Activated CD8-positive, alpha-beta memory T cell treated with anti-CD3 and anti-CD28 coated beads for 48 hours (primary cell): Measurements from ENCODE around the gene SMPD1.
"Not testable (repeated sequence)": the region's sequence is repeated elsewhere in the genome, so short reads cannot be mapped to it uniquely, and the experiment has no call there.

Experiments used
- DNase-seq, 3 experiments: peaks; one replicate each; pipeline ENCODE4 v3.0.0-alpha.2; 2020; ENCODE audit warnings: low read depth in 2 of 3, low spot score in 2 of 3

The SMPD1 gene

DNA sequence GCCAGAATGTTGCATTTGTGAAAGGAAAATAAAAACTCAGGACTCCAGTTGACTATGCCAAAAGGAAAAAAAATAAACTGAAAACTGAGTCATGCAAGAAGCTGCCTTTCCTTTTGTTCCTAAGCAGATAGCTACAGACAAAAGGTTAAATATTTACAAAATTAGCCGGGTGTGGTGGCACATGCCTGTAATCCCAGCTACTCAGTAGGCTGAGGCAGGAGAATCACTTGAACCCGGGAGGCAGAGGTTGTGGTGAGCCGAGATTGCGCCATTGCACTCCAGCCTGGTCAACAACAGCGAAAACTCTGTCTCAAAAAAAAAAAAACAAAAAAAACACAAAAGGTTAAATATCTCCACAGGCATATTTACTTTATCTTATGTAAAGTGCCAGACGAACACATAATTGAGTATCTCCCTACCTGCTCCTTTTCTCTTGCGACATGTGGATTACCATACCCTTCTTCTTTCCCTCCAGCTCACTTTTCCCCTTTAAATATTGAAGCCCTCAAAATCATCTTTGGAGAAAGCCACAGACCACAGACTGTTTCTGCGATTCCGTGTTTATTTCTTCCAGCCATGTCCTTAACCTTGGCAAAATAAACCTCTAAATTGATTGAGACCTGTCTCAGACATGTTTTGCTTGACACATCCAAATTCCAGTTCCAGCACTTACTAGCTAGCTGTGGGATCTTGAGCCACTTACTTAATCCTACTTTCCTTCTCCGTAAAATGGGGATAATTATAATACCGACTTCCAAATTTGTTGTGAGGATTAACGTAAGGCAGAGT lies 2.3 kb upstream of the SMPD1 start:
- no peak for DNase-seq

DNA sequence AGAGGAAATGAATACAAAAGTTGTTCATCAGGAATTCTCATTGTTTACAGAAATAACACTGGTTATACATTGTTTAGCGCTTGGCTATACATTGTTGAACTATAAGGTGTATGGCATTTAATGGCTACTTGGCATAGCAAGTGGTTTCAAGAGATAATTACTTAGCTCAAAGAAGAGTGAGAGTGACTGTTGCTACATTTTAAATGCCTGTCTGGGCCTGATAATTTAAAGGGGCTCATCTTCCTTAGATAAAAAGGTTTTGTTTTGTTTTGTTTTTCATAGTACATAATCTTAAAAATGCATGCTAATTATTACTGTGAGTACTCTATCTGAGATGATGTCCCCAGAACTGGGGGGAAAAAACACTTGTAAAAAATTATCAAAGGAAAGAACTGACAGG lies 1.5 kb upstream of the SMPD1 start:
- no peak for DNase-seq

DNA sequence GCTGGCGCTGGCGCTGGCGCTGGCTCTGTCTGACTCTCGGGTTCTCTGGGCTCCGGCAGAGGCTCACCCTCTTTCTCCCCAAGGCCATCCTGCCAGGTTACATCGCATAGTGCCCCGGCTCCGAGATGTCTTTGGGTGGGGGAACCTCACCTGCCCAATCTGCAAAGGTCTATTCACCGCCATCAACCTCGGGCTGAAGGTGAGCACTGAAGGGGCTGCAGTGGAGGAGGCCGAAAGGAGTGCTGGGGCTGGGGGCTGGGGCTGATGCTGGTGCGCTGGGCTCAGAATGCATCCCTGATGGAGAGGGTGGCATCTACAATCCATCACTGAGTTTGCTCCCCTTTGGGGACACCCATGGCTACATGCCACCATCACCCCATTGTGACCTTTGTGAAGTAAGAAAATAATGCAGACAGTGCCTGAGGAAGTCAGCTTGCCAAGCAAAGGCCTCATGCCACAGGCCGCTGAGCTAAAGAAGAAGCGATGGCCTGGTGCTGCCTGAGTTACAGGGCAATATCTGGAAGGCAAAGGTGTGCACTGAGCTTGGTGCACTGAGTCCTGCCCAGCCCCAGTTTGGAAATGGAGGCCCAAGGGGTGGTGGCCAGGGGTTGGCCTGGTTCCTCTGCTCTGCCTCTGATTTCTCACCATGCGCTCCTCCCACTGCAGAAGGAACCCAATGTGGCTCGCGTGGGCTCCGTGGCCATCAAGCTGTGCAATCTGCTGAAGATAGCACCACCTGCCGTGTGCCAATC lies 620 bp downstream of the SMPD1 start:
- DNase-seq, result no peak

DNA sequence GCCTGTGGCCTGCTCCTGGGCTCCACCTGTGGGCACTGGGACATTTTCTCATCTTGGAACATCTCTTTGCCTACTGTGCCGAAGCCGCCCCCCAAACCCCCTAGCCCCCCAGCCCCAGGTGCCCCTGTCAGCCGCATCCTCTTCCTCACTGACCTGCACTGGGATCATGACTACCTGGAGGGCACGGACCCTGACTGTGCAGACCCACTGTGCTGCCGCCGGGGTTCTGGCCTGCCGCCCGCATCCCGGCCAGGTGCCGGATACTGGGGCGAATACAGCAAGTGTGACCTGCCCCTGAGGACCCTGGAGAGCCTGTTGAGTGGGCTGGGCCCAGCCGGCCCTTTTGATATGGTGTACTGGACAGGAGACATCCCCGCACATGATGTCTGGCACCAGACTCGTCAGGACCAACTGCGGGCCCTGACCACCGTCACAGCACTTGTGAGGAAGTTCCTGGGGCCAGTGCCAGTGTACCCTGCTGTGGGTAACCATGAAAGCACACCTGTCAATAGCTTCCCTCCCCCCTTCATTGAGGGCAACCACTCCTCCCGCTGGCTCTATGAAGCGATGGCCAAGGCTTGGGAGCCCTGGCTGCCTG lies 1.4 kb downstream of the SMPD1 start:
- DNase-seq, result no peak

DNA sequence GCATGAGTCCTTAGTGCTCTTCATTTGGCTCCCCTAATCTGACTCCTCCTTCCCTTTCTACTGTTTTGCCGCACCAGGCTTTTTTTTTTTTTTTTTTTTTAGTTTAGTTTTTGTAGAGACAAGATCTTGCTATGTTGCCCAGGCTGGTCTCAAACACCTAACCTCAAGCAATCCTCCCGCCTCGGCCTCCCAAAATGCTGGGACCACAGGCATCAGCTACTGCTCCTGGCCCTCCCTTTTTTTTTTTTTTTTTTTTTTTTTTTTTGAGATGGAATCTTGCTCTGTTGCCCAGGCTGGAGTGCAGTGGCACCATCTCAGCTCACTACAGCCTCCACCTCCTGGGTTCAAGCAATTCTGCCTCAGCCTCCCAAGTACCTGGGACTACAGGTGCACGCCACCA lies 2.0 kb downstream of the SMPD1 start:
- DNase-seq, result not testable (repeated sequence)

DNA sequence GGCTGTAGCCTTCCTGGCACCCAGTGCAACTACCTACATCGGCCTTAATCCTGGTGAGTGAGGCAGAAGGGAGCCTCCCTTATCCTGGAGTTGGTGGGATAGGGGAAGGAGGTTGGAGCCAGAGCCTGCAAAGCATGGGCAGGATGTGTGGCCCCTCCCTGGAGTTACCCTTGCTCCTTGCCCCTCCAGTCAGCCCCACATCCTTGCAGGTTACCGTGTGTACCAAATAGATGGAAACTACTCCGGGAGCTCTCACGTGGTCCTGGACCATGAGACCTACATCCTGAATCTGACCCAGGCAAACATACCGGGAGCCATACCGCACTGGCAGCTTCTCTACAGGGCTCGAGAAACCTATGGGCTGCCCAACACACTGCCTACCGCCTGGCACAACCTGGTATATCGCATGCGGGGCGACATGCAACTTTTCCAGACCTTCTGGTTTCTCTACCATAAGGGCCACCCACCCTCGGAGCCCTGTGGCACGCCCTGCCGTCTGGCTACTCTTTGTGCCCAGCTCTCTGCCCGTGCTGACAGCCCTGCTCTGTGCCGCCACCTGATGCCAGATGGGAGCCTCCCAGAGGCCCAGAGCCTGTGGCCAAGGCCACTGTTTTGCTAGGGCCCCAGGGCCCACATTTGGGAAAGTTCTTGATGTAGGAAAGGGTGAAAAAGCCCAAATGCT lies 3.9 kb downstream of the SMPD1 start:
- DNase-seq, result no peak

DNA sequence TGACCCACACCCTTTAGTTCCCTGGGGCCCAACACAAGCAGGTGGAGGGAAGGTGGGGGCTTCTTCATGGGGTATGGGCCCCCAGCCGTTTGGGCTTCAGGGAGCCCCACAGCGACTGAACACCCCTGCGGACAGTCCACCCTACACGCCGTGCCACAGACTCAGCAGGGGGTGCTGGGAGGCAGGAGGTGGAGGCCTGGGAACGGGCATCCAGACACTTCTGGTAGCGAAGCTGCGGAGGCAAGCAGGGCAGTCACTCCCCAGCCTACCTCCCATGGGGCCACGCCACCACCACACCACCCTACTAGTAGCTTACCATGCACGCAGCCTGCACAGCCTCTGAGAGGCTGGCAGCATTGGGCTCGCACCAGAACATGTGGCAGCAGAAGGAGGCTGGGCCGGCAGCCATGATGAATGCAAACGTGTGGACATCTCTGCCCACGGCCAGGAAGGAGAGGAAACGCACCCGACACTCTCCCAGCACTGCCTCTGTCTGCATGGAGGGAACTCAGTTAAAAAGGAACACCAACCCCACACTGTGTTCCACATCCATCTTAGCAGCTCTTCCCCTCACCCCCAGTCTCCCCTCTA lies 5.3 kb downstream of the SMPD1 start:
- DNase-seq, result no peak

DNA sequence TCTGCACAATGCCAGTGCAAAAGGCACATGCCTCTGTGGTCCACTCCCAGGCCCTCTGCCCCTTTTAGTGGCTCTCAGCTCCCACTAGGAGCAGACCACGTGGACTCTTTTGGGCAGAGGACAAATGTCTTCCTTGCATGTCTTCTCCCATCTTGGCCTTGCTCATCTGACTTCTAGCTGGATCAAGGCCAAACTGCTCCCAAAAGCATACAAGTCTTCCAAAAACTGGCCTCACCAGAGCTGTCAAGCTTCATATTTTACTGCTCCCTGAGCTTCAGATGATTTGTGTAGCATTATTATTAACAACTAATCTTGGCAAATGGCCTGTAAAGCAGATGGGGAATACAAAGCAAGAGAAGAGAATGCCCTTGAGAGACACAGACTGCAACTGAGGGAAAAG lies 6.9 kb downstream of the SMPD1 start:
- no peak for DNase-seq

DNA sequence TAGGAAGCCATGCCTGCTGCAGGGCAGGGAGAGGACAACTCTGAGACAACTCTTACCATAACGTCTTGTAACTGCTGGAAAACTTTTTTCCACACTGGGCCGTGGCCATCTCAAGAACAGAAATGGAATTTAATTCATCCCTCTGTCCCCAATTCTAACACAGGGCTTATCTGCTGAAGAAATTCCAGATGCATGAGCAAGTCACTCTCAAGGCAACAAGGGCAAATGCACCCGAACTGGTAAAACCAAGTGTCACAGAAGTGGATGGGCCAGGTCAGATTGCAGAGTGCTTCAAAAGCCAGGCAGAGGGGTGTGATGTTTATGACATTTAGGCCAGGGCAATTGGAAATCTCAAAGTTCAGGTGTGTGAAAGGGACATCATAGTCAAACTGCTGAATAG lies 7.4 kb downstream of the SMPD1 start:
- no peak for DNase-seq

DNA sequence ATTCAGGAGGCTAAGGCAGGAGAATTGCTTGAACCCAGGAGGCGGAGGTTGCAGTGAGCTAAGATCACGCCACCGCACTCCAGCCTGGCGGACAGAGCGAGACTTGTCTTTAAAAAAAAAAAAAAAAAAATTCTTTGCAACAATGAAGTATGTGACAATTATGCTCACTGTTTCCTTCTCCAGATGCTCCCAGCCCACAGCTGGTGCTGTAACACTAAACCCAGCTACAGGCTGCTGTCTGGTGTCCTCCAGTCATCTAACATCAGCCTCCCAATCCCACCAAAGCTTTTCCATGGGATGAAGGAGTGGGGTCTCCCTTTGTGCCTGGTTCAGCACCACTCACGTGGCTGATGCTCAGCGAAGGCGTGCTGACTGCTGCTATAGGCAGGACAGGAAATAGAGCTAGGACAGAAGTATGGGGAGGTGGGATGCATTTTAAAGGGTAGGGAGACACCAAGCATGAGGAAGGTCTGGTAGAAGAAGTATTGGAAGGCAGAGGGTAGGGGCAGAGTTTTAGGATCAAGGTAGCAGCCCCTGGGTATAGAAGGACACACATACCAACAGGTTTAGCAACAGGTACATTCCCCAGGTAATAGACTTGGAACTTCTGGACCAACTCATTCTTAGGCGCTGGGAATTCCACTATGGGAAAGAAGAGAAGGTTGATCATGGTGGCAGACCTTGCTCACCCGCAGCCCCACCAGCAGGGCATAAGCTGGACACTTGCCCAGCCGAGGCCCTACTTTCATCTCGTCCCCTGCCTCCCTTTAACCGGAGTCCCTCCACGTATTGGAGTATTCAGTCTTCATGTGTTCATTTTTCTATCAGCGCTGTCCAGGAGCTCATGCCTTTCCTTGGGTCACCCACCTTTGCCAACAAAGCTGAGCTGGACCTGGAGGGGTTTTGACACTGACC lies 10.4 kb downstream of the SMPD1 start:
- DNase-seq, result no peak

DNA sequence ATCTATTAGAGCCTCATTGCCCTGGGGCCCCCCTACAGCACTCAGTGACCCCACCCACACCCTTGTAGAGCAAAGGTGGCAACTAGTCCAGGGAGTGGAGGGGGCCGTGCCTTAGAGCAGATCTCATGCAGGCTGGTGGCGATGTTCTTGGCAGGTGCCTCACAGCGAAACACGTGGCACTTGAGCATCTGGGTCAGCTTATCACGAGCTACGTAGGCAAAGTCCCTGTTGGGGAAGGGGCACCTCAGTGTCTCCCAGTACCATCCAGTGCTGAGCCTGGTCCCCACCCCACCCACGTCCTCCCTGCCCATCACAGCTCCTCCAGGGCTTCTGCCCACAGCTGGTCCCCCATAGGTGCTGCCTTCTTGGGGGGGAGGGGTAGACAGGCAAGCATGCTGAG lies 11.2 kb downstream of the SMPD1 start:
- no peak for DNase-seq

DNA sequence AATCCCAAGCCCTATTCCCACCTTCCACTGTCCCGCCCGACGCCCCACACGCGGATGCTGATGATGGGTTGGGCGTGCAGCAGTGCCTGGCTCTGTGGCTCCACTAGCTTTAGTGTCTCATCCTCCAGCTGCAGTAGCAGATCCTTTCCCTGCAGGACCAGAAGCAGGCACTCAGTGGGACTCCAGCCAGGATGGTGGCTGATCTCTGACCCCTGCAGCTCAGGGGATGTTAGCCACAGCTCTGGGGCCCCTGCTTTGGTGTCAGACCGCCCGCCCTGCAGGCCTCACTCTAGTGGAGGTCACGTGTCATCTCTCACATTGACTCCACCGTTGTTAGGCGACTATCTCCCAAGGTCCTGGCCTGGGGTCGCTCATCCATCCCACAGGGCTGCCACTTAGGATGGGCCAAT lies 11.8 kb downstream of the SMPD1 start:
- no peak for DNase-seq

DNA sequence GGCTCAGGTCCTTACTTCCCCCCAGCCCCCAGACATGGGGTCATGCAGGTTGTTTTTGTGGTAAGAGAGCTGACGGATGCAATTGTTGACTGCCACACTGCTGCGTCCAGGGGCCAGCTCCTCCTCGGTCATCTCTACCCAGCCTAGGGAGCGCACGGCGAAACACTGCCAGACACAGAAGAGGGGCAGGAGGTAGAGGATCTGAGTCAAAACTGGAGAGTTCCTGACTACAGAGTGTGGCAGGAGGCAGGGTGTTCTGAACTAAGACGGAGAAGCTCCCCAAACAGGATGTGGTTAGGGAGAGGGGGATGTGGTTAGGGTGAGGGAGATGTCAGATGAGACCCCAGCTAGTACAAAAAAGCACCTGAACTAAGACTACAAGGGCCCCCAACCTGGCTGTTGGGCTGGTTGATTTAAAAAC lies 12.3 kb downstream of the SMPD1 start:
- DNase-seq, result peak in 1 of 3 experiments; percentile 40

DNA sequence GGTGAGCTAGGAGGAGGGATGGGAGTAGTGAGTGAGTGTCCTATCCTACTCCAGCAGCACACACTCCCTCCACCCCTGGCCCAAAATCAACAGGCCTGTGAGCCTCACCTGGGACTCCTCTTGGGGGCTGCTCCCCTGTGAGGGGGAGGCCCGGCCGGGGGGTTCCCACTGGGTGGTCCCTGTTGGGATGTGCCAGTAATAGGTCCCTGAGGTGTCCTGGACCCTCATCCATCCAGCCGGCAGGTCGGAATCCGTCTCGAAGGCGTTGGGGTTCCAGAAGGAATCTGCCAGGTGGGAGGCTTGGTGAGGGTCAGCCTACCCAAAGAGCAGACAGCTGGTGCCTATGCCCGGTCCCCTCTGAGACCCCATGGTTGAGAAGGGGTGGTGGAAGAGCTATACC lies 13.3 kb downstream of the SMPD1 start:
- DNase-seq, result no peak

DNA sequence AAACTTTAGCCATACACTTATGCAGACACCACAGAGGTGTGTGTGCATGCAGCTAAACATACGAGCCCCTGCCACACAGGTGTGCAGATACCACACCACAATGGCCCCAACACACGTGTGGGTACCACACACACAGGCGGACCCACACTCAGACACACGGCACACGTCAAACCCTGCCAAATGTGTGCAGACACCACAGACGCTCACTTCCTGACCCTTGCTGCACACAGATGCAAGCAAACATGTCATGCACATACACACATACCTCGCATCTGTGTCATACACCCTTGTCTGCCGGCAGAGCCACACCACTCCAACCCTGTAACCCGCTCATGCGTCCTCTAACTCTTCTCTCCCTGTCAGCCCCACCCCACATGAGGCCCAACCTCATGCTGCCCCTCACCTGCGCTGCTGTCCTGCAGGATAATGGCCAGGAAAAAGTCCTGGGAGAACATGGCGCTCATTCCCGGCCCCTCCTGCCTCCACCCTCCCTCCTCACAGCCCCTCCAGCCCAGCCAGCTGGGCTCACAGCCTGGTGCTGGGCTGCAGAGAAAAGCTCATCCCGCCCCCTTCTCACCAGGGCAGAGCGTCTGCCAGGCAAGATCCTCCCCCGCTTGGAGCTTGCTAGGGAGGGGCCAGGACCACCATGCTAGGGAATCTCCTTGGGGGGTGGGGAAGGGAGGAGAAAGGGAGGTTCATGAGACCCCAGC lies 14.2 kb downstream of the SMPD1 start:
- no peak for DNase-seq

DNA sequence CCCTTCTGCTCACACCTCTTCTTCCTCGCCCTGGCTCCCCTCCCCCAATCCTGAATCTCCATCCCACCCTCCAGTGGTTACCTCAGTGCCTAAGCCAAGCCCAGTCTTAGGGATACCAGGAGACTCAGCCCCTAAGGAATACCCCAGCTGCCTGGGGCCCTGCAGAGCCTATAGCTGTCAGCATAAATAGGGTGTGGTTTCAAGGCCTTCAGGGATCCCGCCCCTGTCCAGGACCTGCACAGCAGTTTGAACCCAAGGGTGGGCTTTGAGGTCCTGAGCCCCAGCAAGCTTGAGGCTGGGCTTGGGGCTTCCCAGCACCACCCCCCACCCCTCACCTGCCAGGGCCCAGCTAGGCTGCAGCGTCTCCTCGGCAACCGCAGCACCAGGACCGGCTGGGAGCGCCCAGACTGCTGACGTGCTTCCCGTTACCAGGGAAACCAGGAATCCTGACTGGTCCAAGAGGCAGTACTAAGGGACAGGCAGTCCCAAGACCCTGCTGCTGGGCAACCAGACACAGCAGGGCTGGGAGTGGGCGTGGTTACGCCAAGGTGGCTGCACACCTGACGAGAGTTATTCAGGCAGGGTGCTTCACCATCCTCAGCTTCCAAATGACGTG lies 14.9 kb downstream of the SMPD1 start:
- no peak for DNase-seq

DNA sequence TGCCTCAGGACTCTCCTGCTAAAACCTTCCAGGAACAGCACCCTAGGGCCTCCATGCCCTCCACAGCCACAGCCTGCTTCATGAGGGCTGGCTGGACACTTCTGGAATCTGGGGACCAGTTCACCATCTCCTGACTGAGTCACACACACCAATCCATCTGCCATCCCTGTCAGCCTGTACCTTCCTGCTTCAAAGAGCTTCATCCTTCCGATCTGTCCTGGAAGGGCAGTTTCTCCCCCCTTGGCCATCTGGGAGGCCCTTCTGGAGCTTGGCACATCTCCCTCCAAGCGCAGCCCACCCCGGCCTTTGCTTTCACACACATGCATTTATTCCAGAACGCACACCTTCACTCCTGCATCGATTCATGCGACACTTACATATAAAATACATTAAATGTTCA lies 15.6 kb downstream of the SMPD1 start:
- DNase-seq, result no peak

DNA sequence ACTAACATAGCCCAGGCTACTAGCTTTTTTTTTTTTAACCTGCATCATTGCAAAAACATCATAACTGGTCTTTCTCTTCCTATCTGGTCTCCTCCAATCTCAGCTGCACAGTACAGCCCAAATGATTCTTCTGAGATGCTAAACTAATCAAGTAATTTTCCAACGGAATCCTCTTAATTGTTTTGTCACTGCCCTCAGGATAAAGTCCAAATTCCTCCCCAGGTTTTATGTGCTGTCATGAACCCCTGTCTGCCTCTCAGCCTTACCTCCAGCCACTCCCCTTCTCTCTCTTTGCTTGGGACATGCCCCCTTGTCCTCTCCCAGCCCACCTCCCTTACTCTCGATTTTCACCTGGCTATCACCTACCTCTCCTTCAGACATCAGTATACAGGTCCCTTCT lies 16.1 kb downstream of the SMPD1 start:
- DNase-seq, result no peak
